H1 (cell line): ENCODE measurements around the gene CPXM2. TPM values are rescaled to one million over a fixed set of nuclear protein-coding genes. Genes with fewer than 3 reads are reported as not detected.

Experiments
- CTCF ChIA-PET: fragments of 300-600 bp; sonication (Branson Sonifier 250); formaldehyde crosslinking; loops from one replicate; lab custom pipeline; 2021; ENCODE audit not compliant: partially characterized antibody; lab: Charles Lee
- POLR2A ChIA-PET: fragments of 300-600 bp; sonication (Branson Sonifier 250); formaldehyde crosslinking; loops from one replicate; lab custom pipeline; 2021; ENCODE audit warnings: inconsistent platforms; ENCODE audit not compliant: partially characterized antibody; lab: Charles Lee
- DNase-seq, 2 experiments: peaks; one replicate each; pipeline versions ENCODE4 v3.0.0 to v3.0.0-alpha.2; 2010 to 2022; ENCODE audit warnings: low spot score in 2 of 2, low read depth in 1 of 2, mixed read lengths in 1 of 2
- FAIRE-seq: peaks from 2 replicates; lab custom pipeline; 2011; peaks lifted over from hg19 to GRCh38; lab: Jason Lieb, UNC
- H2AFZ ChIP-seq: 2 replicates; pipeline ENCODE4 v1.8.1; 2012; ENCODE audit warnings: low read length, inconsistent platforms
- H2AK5ac ChIP-seq: 2 replicates; pipeline ENCODE4 v1.6.1; 2013; ENCODE audit warnings: low read depth, low read length
- H2BK120ac ChIP-seq: replicated peaks from 2 replicates; pipeline ENCODE3; 2013; ENCODE audit warnings: low read depth, low read length, inconsistent platforms
- H2BK12ac ChIP-seq: 2 replicates; pipeline ENCODE4 v1.6.1; 2013; ENCODE audit warnings: low read depth, low read length
- H2BK15ac ChIP-seq: 2 replicates; pipeline ENCODE4 v1.6.1; 2013; ENCODE audit warnings: low read length
- H2BK20ac ChIP-seq: 2 replicates; pipeline ENCODE4 v1.6.1; 2013; ENCODE audit warnings: low read length
- H2BK5ac ChIP-seq: 2 replicates; pipeline ENCODE4 v1.6.1; 2013; ENCODE audit warnings: low read depth, low read length
- H3K14ac ChIP-seq: 2 replicates; pipeline ENCODE4 v1.6.1; 2013; ENCODE audit warnings: inconsistent platforms; ENCODE audit not compliant: insufficient read length
- H3K18ac ChIP-seq: 2 replicates; pipeline ENCODE4 v1.6.1; 2013; ENCODE audit warnings: low read length; ENCODE audit errors: extremely low read depth
- H3K23ac ChIP-seq: 2 replicates; pipeline ENCODE4 v1.6.1; 2013; ENCODE audit warnings: inconsistent platforms; ENCODE audit not compliant: insufficient read length
- H3K23me2 ChIP-seq: 2 replicates; pipeline ENCODE4 v1.6.1; 2013; ENCODE audit warnings: low read depth, low read length
- H3K27ac ChIP-seq: 2 replicates; pipeline ENCODE4 v1.6.1; 2011; ENCODE audit warnings: low read depth, low read length, inconsistent platforms
- H3K27me3 ChIP-seq, 4 experiments: replicated peaks in 1 of 4; 1 replicate in 1 of 4; 2 replicates in 3 of 4; pipeline versions ENCODE4 v1.6.1 to v1.8.1; 2011 to 2013; ENCODE audit warnings: low read length in 3 of 4, mild to moderate bottlenecking in 3 of 4, inconsistent platforms in 2 of 4, mixed read lengths in 2 of 4, moderate library complexity in 1 of 4; ENCODE audit not compliant: control insufficient read depth in 3 of 4, insufficient read depth in 3 of 4; ENCODE audit errors: extremely low read depth in 1 of 4
- H3K36me3 ChIP-seq, 4 experiments: 2 replicates each; pipeline versions ENCODE4 v1.6.1 to v1.8.1; 2011 to 2013; ENCODE audit warnings: mild to moderate bottlenecking in 4 of 4, low read length in 3 of 4, moderate library complexity in 2 of 4, control low read depth in 1 of 4, inconsistent platforms in 1 of 4; ENCODE audit not compliant: insufficient read depth in 4 of 4, control insufficient read depth in 2 of 4
- H3K4ac ChIP-seq: replicated peaks from 2 replicates; pipeline ENCODE3; 2013; ENCODE audit warnings: low read length, low read depth, mixed read lengths, inconsistent platforms; ENCODE audit not compliant: insufficient read length
- H3K4me1 ChIP-seq, 4 experiments: replicated peaks in 1 of 4; 1 replicate in 1 of 4; 2 replicates in 3 of 4; pipeline versions ENCODE4 v1.6.1 to v1.8.1; 2011 to 2013; ENCODE audit warnings: low read length in 3 of 4, inconsistent platforms in 2 of 4, mixed read lengths in 1 of 4; ENCODE audit not compliant: insufficient read depth in 4 of 4, control insufficient read depth in 3 of 4
- H3K4me2 ChIP-seq, 2 experiments: 2 replicates each; pipeline versions ENCODE4 v1.6.1 to v1.8.1; 2011 to 2013; ENCODE audit warnings: low read depth in 2 of 2, low read length in 2 of 2, control low read depth in 1 of 2, inconsistent platforms in 1 of 2, mild to moderate bottlenecking in 1 of 2; ENCODE audit not compliant: insufficient read depth in 1 of 2
- H3K4me3 ChIP-seq, 4 experiments: fragments of 200-600, 300-600 bp in 1 of 4; sonication (generic), shearing (Covaris generic), sonication (Bioruptor Twin) in 1 of 4; 2 replicates each; pipeline versions ENCODE4 v1.5.1 to v1.8.1; 2011 to 2016; ENCODE audit warnings: low read length in 4 of 4, low read depth in 3 of 4, control low read depth in 2 of 4, inconsistent platforms in 2 of 4, mild to moderate bottlenecking in 2 of 4, mixed read lengths in 1 of 4, moderate library complexity in 1 of 4; ENCODE audit not compliant: insufficient read depth in 2 of 4; ENCODE audit errors: extremely low read depth in 1 of 4
- H3K56ac ChIP-seq: replicated peaks from 2 replicates; pipeline ENCODE3; 2013; ENCODE audit warnings: low read depth, mild to moderate bottlenecking, mixed read lengths, low read length, inconsistent platforms; ENCODE audit not compliant: insufficient read length
- H3K79me1 ChIP-seq: 2 replicates; pipeline ENCODE4 v1.6.1; 2013; ENCODE audit warnings: low read depth, low read length, control low read depth
- H3K79me2 ChIP-seq, 2 experiments: 2 replicates each; pipeline versions ENCODE4 v1.6.1 to v1.8.1; 2012 to 2013; ENCODE audit warnings: low read length in 2 of 2, mild to moderate bottlenecking in 2 of 2, inconsistent platforms in 1 of 2; ENCODE audit not compliant: insufficient read depth in 2 of 2, control insufficient read depth in 1 of 2
- H3K9ac ChIP-seq, 4 experiments: replicated peaks in 1 of 4; 1 replicate in 1 of 4; 2 replicates in 3 of 4; pipeline versions ENCODE4 v1.6.1 to v1.8.1; 2011 to 2013; ENCODE audit warnings: low read depth in 3 of 4, low read length in 3 of 4, control low read depth in 2 of 4, mild to moderate bottlenecking in 2 of 4, moderate library complexity in 2 of 4, inconsistent platforms in 1 of 4; ENCODE audit errors: extremely low read depth in 1 of 4
- H3K9me3 ChIP-seq, 2 experiments: 2 replicates each; pipeline versions ENCODE4 v1.6.1 to v1.8.1; 2012 to 2013; ENCODE audit warnings: mild to moderate bottlenecking in 2 of 2, moderate library complexity in 2 of 2, control low read depth in 1 of 2, inconsistent platforms in 1 of 2, low read depth in 1 of 2, low read length in 1 of 2, mixed read lengths in 1 of 2; ENCODE audit not compliant: insufficient read depth in 2 of 2
- H4K20me1 ChIP-seq, 2 experiments: replicated peaks in 1 of 2; 2 replicates each; pipeline versions ENCODE3 to v1.8.1; 2011 to 2013; ENCODE audit warnings: inconsistent platforms in 2 of 2, low read length in 2 of 2, mild to moderate bottlenecking in 1 of 2; ENCODE audit not compliant: insufficient read depth in 2 of 2, control insufficient read depth in 1 of 2
- H4K5ac ChIP-seq: 2 replicates; pipeline ENCODE4 v1.6.1; 2013; ENCODE audit warnings: low read length, low read depth, mixed read lengths, inconsistent platforms; ENCODE audit not compliant: insufficient read length
- H4K8ac ChIP-seq: 2 replicates; pipeline ENCODE4 v1.8.0; 2013; ENCODE audit warnings: mild to moderate bottlenecking, moderate library complexity, low read length, inconsistent platforms; ENCODE audit not compliant: insufficient read depth; ENCODE audit errors: extremely low read depth
- H4K91ac ChIP-seq: replicated peaks from 2 replicates; pipeline ENCODE3; 2013; ENCODE audit warnings: low read length, mixed read lengths, inconsistent platforms; ENCODE audit not compliant: insufficient read length
- KDM4A ChIP-seq: IDR thresholded peaks from one replicate; pipeline ENCODE4 v1.7.1; 2012; ENCODE audit warnings: low read depth, mild to moderate bottlenecking, moderate library complexity, low read length, inconsistent platforms; ENCODE audit not compliant: severe bottlenecking
- SP2 ChIP-seq: IDR thresholded peaks from 2 replicates; pipeline ENCODE4 v1.6.1; 2012; ENCODE audit warnings: mild to moderate bottlenecking, low read length, inconsistent platforms
- SRF ChIP-seq: IDR thresholded peaks from 2 replicates; pipeline ENCODE4 v1.6.1; 2011; ENCODE audit warnings: mild to moderate bottlenecking, low read depth, low read length, moderate library complexity
- TAF7 ChIP-seq: optimal IDR thresholded peaks from 2 replicates; pipeline ENCODE3; 2011; ENCODE audit warnings: low read depth, mild to moderate bottlenecking, inconsistent platforms, low read length, moderate library complexity, borderline replicate concordance
- WGBS, 2 experiments: shearing (Covaris generic) in 1 of 2; methylation state at CpG; one replicate each; pipeline versions ENCODE4 v1.1.6 to v1.1.7; 2013 to 2015; ENCODE audit warnings: low lambda C conversion rate in 2 of 2, mixed read lengths in 2 of 2, inconsistent platforms in 1 of 2, low coverage in 1 of 2, missing lambda C conversion rate in 1 of 2; ENCODE audit not compliant: insufficient replicate concordance in 2 of 2, insufficient coverage in 1 of 2, insufficient read length in 1 of 2; ENCODE audit errors: extremely low coverage in 1 of 2, missing lambda C conversion rate in 1 of 2; 5-methylcytosine and 5-hydroxymethylcytosine counted together
- polyA plus RNA-seq, 7 experiments: library from polyadenylated mRNA; depleted of rRNA in 3 of 7; stranded (reverse) in 5 of 7; unstranded in 2 of 7; fragments of >200 nt in 5 of 7; fragments of 200-250 nt in 2 of 7; gene quantifications; 1 replicate in 5 of 7; 2 replicates in 1 of 7; 4 replicates in 1 of 7; pipeline versions ENCODE4 v1.2.1 to v1.2.3, GENCODE V29; 2011 to 2013; ENCODE audit warnings: missing spikeins in 2 of 7, mixed read lengths in 2 of 7
- total RNA-seq: library from RNA; stranded (reverse); fragmentation: NEBNext Ultra II Directional; extraction: Animal tissue kit (Norgen Biotek cat#: 25700); gene quantifications from 2 replicates; pipeline ENCODE4 v1.2.1, GENCODE V29; 2021

CPXM2 gene
- total and polyA plus RNA-seq, 2 of the 8 experiments (the other 6 are each of a cell fraction or from before 2014, with no cell fraction given), result 2.4 to 2.9 TPM

DNA sequence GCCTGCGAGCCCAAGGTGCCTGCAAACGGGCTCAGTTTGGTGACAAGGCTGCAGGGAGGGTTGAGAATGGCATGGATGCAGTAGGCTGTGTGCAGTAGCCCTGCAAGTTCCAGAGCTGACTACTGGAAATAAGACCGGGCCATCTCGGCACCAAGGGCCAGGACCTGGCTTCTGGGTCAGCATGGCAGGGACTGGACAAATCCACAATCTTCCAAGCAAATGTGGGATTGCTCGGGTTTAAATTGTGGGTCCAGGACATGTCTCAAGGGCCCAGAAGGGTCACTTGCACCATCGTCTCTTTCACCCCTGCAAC is 147.4 kb downstream of the CPXM2 start:
- Histone ChIP-seq H3K79me2 (no peaks in the 10 kb centered on the region), H4K20me1 (peaks cover 0 to 2% of the 10 kb centered on the region in 2 experiments), H3K4me2 (no peak overlapping the region), H4K5ac (no peak overlapping the region), H2BK120ac (no peak overlapping the region), H3K23me2 (no peaks in the 10 kb centered on the region), H3K27me3 (no peaks in the 10 kb centered on the region), H2BK12ac (no peak overlapping the region), H4K8ac (peak overlapping the region; percentile 72), H3K9me3 (no peaks in the 10 kb centered on the region), H3K4me1 (peaks cover 0 to 10% (median 1%) of the 10 kb centered on the region in 4 experiments; a peak in 4 of 7 replicates), H3K27ac (no peak overlapping the region), H3K4ac (no peak overlapping the region), H4K91ac (no peak overlapping the region), H3K9ac (no peak overlapping the region), H2BK5ac (no peak overlapping the region), H3K79me1 (no peaks in the 10 kb centered on the region), H3K18ac (no peak overlapping the region), H3K4me3 (no peak overlapping the region), H3K23ac (no peak overlapping the region), H2AFZ (no peak overlapping the region), H2BK15ac (no peak overlapping the region), H2BK20ac (no peak overlapping the region), H3K56ac (no peak overlapping the region), H3K36me3 (no peaks in the 10 kb centered on the region), H3K14ac (no peak overlapping the region), H2AK5ac (no peak overlapping the region)
- CTCF ChIA-PET, result interaction anchor here (1.3 kb wide), 1 partner anchor 11 kb away, joined by 3 read pairs; no protein-coding TSS in a partner anchor
- POLR2A ChIA-PET, result no interaction called here
- no peak for TF ChIP-seq SP2
- TF ChIP-seq KDM4A, result no peak
- TF ChIP-seq TAF7, result no peak
- TF ChIP-seq SRF, result no peak
- no peak for FAIRE-seq
- WGBS, 2 experiments, result 85% methylated on average over 6 of the region's 6 CpGs; no CpG with 5 or more reads in 1 of the 2 experiments
- no peak for DNase-seq
